ENCODE data around the gene SDR39U1. TPM values are rescaled to one million over a fixed set of nuclear protein-coding genes. Genes with fewer than 3 reads are reported as not detected.

Gene SDR39U1
- polyA plus RNA-seq, 1 donor from 2014 or later = 94.0 TPM

GRCh38 chr14:24437736-24438067 lies 4.9 kb downstream of the SDR39U1 start:
- peaks cover 16 to 39% (median 28%) of the 10 kb centered on the region in 3 donors for H3K4me1 Mint-ChIP-seq
- no peaks in the 10 kb centered on the region for H3K27me3 Mint-ChIP-seq
- peaks cover 5% of the 10 kb centered on the region for H3K36me3 Mint-ChIP-seq
- no peaks in the 10 kb centered on the region for H3K9me3 Mint-ChIP-seq
- H3K27ac Mint-ChIP-seq = peak overlapping the region in 1 of 3 donors; percentile 29
- peak overlapping the region in 1 of 4 donors; percentile 11 for H3K4me3 Mint-ChIP-seq

GRCh38 chr14:24437020-24437735 lies 5.4 kb downstream of the SDR39U1 start:
- Mint-ChIP-seq H3K4me3 (peak overlapping the region in 3 of 4 donors; percentile 73 to 80 (median 78)), H3K36me3 (peaks cover 3% of the 10 kb centered on the region), H3K9me3 (no peaks in the 10 kb centered on the region), H3K27me3 (no peaks in the 10 kb centered on the region), H3K4me1 (peaks cover 13 to 35% (median 22%) of the 10 kb centered on the region in 3 donors), H3K27ac (peak overlapping the region; percentile 8 to 74 (median 45))

- Mint-ChIP-seq H3K9me3 (no peaks in the 10 kb centered on the region), H3K4me3 (peak overlapping the region in 3 of 4 donors; percentile 73 to 80 (median 78)), H3K4me1 (peaks cover 13 to 36% (median 22%) of the 10 kb centered on the region in 3 donors), H3K27ac (peak overlapping the region; percentile 45 to 74 (median 73)), H3K27me3 (no peaks in the 10 kb centered on the region), H3K36me3 (peaks cover 3% of the 10 kb centered on the region)
Measured at GRCh38 chr14:24436355-24437019, 6.1 kb downstream of the SDR39U1 start.

- peak overlapping the region in 2 of 3 donors; percentile 63 to 74 for H3K27ac Mint-ChIP-seq
- no peaks in the 10 kb centered on the region for H3K9me3 Mint-ChIP-seq
- H3K27me3 Mint-ChIP-seq = no peaks in the 10 kb centered on the region
- H3K4me3 Mint-ChIP-seq = peak overlapping the region in 1 of 4 donors; percentile 19
- H3K36me3 Mint-ChIP-seq = peaks cover 3% of the 10 kb centered on the region
- H3K4me1 Mint-ChIP-seq = peaks cover 15 to 35% (median 22%) of the 10 kb centered on the region in 3 donors
Measured at GRCh38 chr14:24435998-24436354, 6.6 kb downstream of the SDR39U1 start.

- Mint-ChIP-seq H3K4me3 (peak overlapping the region in 3 of 4 donors; percentile 6 to 81 (median 19)), H3K4me1 (peaks cover 17 to 35% (median 22%) of the 10 kb centered on the region in 3 donors), H3K9me3 (no peaks in the 10 kb centered on the region), H3K27me3 (no peaks in the 10 kb centered on the region), H3K27ac (peak overlapping the region in 2 of 3 donors; percentile 11 to 82), H3K36me3 (peaks cover 3% of the 10 kb centered on the region)
Measured at GRCh38 chr14:24435192-24435810, 7.3 kb downstream of the SDR39U1 start.

GRCh38 chr14:24434676-24435075 lies 7.9 kb downstream of the SDR39U1 start:
- no peaks in the 10 kb centered on the region for H3K27me3 Mint-ChIP-seq
- H3K4me1 Mint-ChIP-seq = peaks cover 17 to 34% (median 21%) of the 10 kb centered on the region in 3 donors
- H3K9me3 Mint-ChIP-seq = no peaks in the 10 kb centered on the region
- peaks cover 3% of the 10 kb centered on the region for H3K36me3 Mint-ChIP-seq
- peak overlapping the region in 2 of 3 donors; percentile 32 to 82 for H3K27ac Mint-ChIP-seq
- H3K4me3 Mint-ChIP-seq = peak overlapping the region in 1 of 4 donors; percentile 19

- H3K4me3 Mint-ChIP-seq = no peak overlapping the region
- H3K27ac Mint-ChIP-seq = peak overlapping the region in 1 of 3 donors; percentile 16
- peaks cover 3% of the 10 kb centered on the region for H3K36me3 Mint-ChIP-seq
- H3K9me3 Mint-ChIP-seq = no peaks in the 10 kb centered on the region
- H3K27me3 Mint-ChIP-seq = no peaks in the 10 kb centered on the region
- H3K4me1 Mint-ChIP-seq = peaks cover 17 to 37% (median 20%) of the 10 kb centered on the region in 3 donors
Measured at GRCh38 chr14:24434036-24434435, 8.5 kb downstream of the SDR39U1 start.

GRCh38 chr14:24432259-24433131 lies 10.1 kb downstream of the SDR39U1 start:
- H3K36me3 Mint-ChIP-seq = peaks cover 3% of the 10 kb centered on the region
- peak overlapping the region; percentile 73 to 100 (median 86) for H3K27ac Mint-ChIP-seq
- no peaks in the 10 kb centered on the region for H3K9me3 Mint-ChIP-seq
- H3K4me1 Mint-ChIP-seq = peaks cover 17 to 33% (median 20%) of the 10 kb centered on the region in 3 donors
- peak overlapping the region in 1 of 4 donors; percentile 60 for H3K4me3 Mint-ChIP-seq
- H3K27me3 Mint-ChIP-seq = no peaks in the 10 kb centered on the region

GRCh38 chr14:24431569-24432258 lies 10.9 kb downstream of the SDR39U1 start:
- H3K36me3 Mint-ChIP-seq = peaks cover 3% of the 10 kb centered on the region
- peak overlapping the region; percentile 97 to 100 (median 97) for H3K27ac Mint-ChIP-seq
- H3K4me1 Mint-ChIP-seq = peaks cover 15 to 26% (median 18%) of the 10 kb centered on the region in 3 donors
- H3K27me3 Mint-ChIP-seq = no peaks in the 10 kb centered on the region
- H3K9me3 Mint-ChIP-seq = no peaks in the 10 kb centered on the region
- peak overlapping the region; percentile 92 to 96 (median 92) for H3K4me3 Mint-ChIP-seq

GRCh38 chr14:24430682-24431568 lies 11.7 kb downstream of the SDR39U1 start:
- H3K4me1 Mint-ChIP-seq = peaks cover 12 to 22% (median 14%) of the 10 kb centered on the region in 3 donors
- peak overlapping the region; percentile 92 to 96 (median 92) for H3K4me3 Mint-ChIP-seq
- no peaks in the 10 kb centered on the region for H3K9me3 Mint-ChIP-seq
- peak overlapping the region; percentile 97 to 100 (median 97) for H3K27ac Mint-ChIP-seq
- no peaks in the 10 kb centered on the region for H3K27me3 Mint-ChIP-seq
- H3K36me3 Mint-ChIP-seq = peaks cover 3% of the 10 kb centered on the region

- H3K27ac Mint-ChIP-seq = peak overlapping the region; percentile 97 to 100 (median 97)
- peaks cover 3% of the 10 kb centered on the region for H3K36me3 Mint-ChIP-seq
- H3K27me3 Mint-ChIP-seq = no peaks in the 10 kb centered on the region
- H3K9me3 Mint-ChIP-seq = no peaks in the 10 kb centered on the region
- H3K4me1 Mint-ChIP-seq = peaks cover 14 to 16% (median 14%) of the 10 kb centered on the region in 3 donors
- peak overlapping the region; percentile 92 to 96 (median 92) for H3K4me3 Mint-ChIP-seq
Measured at GRCh38 chr14:24430143-24430681, 12.4 kb downstream of the SDR39U1 start.

- peaks cover 8 to 17% (median 12%) of the 10 kb centered on the region in 3 donors for H3K4me1 Mint-ChIP-seq
- H3K9me3 Mint-ChIP-seq = no peaks in the 10 kb centered on the region
- peaks cover 3% of the 10 kb centered on the region for H3K36me3 Mint-ChIP-seq
- H3K27ac Mint-ChIP-seq = peak within 1 kb of the TSS; percentile 97 to 100 (median 99)
- H3K27me3 Mint-ChIP-seq = no peaks in the 10 kb centered on the region
- peak within 1 kb of the TSS; percentile 92 to 96 (median 92) for H3K4me3 Mint-ChIP-seq
Measured at GRCh38 chr14:24429395-24430142, 13.0 kb downstream of the SDR39U1 start, which contains the start of the genes CBLN3 and KHNYN. Gene CBLN3 (minus strand): TSS chr14:24429668. CDS start chr14:24429054, 614 bp downstream. Gene KHNYN (plus strand): TSS chr14:24429954. CDS start chr14:24430731, 777 bp downstream.
